Stimulated activated CD4-positive, alpha-beta T cell treated with anti-CD3 and anti-CD28 coated beads, TNF-alpha, amount 100 ng/mL, for 24 hours (primary cell): ENCODE results near the gene SLC39A11.
"Not testable (repeated sequence)": the region's sequence is repeated elsewhere in the genome, so short reads cannot be mapped to it uniquely, and the experiment has no call there.

Source experiments
- DNase-seq, 3 experiments: peaks; one replicate each; pipeline ENCODE4 v3.0.0-alpha.2; 2020; ENCODE audit warnings: low read depth in 3 of 3

The SLC39A11 gene

GRCh38 chr17:72833128-72833765 lies 259.2 kb downstream of the SLC39A11 start:
- DNase-seq: no peak

DNA sequence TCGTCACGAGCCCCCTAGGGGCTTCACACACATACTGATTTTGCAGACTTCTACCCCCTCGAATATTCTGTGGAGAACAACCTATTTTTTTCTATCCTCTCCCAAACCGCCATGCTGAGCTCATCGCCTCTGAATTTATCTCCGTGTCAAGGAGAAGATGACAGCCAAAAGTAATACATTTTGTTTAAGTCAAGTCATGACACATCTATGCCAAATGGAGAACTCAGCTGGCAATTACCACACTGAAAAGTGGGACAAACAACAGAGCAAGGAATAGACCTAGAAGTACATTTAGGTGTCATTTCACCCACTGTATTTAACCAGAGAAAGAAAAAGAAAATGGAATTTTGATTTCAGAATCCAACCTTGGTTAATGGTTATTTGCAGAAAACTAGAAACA lies 260.2 kb downstream of the SLC39A11 start:
- DNase-seq: no peak

GRCh38 chr17:72829883-72830282 lies 262.6 kb downstream of the SLC39A11 start:
- DNase-seq: no peak

- no peak for DNase-seq
Observed at GRCh38 chr17:72826602-72827001, 265.9 kb downstream of the SLC39A11 start.

GRCh38 chr17:72826059-72826458 lies 266.4 kb downstream of the SLC39A11 start:
- DNase-seq: not testable (repeated sequence)

- no peak for DNase-seq
Observed at GRCh38 chr17:72825218-72825617, 267.3 kb downstream of the SLC39A11 start.

DNA sequence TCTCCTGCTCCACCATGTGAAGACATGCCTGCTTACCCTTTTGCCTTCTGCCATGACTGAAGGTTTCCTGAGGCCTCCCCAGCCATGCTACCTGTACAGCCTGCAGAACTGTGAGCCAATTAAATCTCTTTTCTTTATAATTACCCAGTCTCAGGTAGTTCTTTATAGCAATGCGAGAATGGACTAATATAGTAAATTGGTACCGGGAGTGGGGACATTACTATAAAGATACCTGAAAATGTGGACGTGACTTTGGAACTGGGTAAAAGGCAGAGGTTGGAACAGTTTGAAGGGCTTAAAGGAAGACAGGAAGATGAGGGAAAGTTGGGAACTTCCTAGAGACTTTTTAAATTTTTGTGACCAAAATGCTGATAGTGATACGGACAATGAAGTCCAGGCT lies 268.2 kb downstream of the SLC39A11 start:
- not testable (repeated sequence) for DNase-seq

DNA sequence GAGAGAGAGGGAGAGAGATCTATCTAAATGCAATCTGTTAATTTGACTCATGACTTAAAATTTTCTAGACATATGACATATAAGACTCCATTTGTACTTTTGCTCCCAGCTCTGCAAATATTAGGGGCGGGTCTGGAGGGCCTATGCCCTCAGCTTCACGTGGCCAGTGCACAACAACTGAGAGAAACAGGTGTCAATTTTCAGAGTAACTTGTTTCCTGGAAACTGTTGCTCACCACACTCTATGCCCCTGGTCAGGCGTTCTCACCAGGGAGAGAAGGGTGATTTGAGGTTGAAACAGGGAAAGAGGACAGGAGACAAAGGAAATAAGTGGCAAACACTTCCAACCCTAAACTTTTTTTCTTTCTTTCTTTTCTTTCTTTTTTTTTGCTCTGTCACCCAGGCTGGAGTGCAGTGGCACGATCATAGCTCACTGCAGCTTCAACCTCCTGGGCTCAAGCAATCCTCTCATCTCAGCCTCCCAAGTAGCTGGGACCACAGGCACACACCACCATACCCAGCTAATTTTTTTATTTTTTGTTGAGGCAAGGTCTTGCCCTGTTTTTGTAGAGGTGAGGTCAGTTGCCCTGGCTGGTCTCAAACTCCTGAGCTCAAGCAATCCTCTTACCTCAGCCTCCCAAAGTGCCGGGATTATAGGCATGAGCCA lies 270.0 kb downstream of the SLC39A11 start:
- DNase-seq: no peak

DNA sequence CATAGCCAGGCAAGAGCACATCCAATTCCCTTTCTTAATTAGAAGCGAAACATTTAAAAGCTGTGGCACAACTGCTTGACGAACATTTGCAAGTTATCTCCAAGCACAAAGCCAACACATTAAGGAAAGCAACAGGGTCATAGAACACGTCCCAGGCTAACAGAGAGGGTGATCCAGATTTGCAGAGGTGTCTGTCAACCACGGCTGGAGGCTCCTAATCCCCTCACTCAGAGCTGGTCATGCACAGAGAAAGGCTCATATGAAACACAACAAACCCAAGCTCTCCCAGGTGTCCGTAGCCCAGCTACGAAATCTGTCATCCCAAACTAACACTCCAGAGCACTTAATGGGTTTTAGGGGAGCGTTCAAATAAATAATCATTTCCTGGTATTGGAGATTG lies 276.1 kb downstream of the SLC39A11 start:
- DNase-seq: no peak

GRCh38 chr17:72813481-72813880 lies 279.0 kb downstream of the SLC39A11 start:
- no peak for DNase-seq

DNA sequence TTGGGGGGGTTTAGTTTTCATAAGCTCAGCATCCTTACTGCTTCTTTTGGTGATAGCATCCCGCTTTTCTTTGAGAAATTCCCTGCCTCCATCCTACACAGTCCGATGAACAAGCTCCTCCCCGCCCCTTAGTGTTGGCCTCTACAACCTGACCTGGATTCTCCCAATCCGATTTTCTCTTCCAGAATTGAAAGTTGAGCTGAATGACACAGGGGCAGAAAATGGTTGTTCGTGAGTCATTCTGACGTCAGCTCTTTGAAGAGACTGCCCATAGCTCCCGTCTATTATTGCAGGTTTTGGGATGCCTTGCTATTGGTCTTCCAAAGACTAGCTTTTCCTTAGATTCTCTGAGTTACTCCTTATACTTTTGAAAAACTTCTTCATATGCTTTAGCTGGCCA lies 279.7 kb downstream of the SLC39A11 start:
- DNase-seq: no peak

- no peak for DNase-seq
Observed at GRCh38 chr17:72811976-72812687, 280.4 kb downstream of the SLC39A11 start.

- no peak for DNase-seq
Observed at GRCh38 chr17:72810991-72811508, 281.4 kb downstream of the SLC39A11 start.

- DNase-seq: no peak
Observed at GRCh38 chr17:72806011-72806410, 286.5 kb downstream of the SLC39A11 start.

DNA sequence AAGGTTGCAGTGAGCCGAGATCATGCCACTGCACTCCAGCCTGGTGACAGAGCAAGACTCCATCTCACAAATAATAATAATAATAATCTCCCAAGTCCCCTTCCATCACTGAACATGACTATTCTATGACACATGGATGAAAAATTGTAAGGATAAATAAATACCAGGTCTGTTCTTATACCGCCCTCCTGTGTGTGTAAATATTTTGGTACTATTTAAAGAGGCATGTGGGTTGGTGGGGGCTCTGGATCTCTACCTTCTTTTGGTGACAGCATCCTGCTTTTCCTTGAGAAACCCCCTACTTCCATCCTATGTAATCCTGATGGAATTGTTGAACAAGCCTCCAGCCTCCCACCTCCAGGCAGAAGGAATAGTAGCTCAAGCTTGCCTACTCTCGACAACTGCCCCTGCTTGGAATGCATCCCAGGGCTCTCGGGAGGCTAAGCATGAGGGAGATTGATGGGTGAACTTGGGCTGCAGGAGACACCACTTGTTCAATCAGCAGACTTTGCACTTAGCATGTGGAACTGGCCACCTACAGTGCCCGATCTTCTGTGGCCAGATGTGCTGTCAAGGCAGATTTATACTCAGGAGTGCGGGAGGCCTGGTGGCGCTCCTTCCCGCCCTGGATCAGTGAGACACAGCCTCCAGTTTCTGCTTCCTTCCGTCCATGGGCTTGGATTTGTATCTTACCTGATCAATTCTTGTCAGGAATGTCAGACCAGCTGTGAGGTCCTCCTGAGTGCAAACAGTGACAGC lies 287.4 kb downstream of the SLC39A11 start:
- no peak for DNase-seq

GRCh38 chr17:72802726-72803125 lies 289.8 kb downstream of the SLC39A11 start:
- DNase-seq: no peak

DNA sequence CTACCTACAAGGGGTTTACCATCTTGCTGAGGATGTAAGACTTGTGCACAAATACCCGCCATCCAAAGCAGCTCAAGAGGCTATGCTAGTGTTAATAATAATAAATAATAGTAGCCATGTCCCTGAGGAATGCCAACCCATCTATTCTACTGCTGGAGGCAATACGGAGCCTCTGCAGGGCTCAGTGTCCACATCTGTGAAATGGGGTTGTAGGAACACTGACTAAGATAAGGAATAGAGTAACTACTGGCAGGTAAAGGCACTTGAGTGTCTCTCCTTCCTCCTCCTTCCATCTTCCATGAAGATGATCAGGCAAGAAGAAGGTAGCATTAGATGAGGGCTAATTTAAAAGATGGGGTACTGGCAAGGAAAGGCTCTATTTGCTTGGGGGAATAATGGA lies 295.3 kb downstream of the SLC39A11 start:
- no peak for DNase-seq

DNA sequence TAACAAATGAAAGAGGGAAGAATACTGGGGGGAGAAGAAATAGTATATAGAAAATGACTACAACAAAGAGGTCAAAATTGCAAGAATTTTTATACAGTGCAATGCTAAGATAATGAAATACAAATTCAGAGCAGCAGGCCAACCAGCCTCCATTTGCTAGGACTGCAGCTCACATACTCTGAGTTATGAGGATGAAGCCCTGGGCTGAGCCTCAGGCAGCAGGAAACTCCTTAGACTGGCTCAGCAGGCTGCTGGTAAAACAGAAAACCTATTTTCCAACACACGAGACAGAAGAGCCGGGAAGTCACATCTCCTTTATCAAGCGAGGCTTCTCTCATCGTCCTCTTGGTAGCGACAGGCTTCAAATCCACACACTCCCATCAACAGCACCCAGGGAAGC lies 296.5 kb downstream of the SLC39A11 start:
- DNase-seq: no peak

DNA sequence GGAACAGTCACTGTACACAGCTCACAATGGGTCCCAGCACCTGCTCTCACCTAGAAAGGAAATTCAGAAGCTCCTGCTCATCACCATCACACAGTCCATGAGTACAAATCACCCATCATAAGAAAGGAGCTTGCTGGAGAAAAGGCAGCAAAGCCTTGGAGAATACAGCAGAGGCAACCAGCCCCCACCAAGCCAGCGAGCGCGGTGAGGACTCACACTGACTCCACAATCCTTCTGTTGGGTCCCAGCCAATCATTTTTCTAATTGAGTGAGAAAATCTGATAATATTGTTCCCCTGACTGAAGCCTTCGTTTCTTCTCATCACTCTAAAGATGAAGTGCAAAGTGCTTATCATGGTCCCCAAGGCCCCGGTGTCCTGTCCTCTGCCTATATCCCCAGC lies 298.3 kb downstream of the SLC39A11 start:
- DNase-seq: no peak

- DNase-seq: no peak
Observed at GRCh38 chr17:72792771-72793170, 299.7 kb downstream of the SLC39A11 start.

GRCh38 chr17:72790190-72790589 lies 302.3 kb downstream of the SLC39A11 start:
- DNase-seq: no peak

DNA sequence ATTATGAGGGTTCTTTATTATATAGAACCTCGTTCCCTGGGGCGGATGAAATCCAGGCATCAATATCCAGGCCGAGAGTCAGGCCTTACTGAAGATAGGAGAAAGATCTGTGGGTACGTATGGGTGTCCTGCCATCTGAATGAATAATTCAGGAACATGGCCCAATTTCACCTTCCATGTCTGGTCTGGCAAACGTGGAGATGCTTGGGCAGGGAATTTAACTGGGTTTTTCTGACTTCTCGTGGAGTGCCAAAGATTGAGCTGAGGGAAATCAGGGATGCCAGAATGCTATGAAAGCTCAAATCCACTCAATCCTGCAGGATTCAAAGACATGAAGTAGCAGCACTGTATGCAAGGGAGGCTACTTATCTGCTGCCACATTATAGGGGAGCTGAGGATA lies 302.8 kb downstream of the SLC39A11 start:
- DNase-seq: no peak
